H1 (cell line): Measurements from ENCODE around the gene FAM221B. TPM values are rescaled to one million over a fixed set of nuclear protein-coding genes. Genes with fewer than 3 reads are reported as not detected.
A peak's percentile ranks its signal among the peaks of the same experiment; 100 is the strongest.

Source experiments
- CTCF ChIA-PET: fragments of 300-600 bp; sonication (Branson Sonifier 250); formaldehyde crosslinking; loops from one replicate; lab custom pipeline; 2021; ENCODE audit not compliant: partially characterized antibody; lab: Charles Lee
- POLR2A ChIA-PET: fragments of 300-600 bp; sonication (Branson Sonifier 250); formaldehyde crosslinking; loops from one replicate; lab custom pipeline; 2021; ENCODE audit warnings: inconsistent platforms; ENCODE audit not compliant: partially characterized antibody; lab: Charles Lee
- DNase-seq, 2 experiments: peaks; one replicate each; pipeline versions ENCODE4 v3.0.0 to v3.0.0-alpha.2; 2010 to 2022; ENCODE audit warnings: low spot score in 2 of 2, low read depth in 1 of 2, mixed read lengths in 1 of 2
- FAIRE-seq: peaks from 2 replicates; lab custom pipeline; 2011; peaks lifted over from hg19 to GRCh38; lab: Jason Lieb, UNC
- H2AFZ ChIP-seq: 2 replicates; pipeline ENCODE4 v1.8.1; 2012; ENCODE audit warnings: low read length, inconsistent platforms
- H2AK5ac ChIP-seq: 2 replicates; pipeline ENCODE4 v1.6.1; 2013; ENCODE audit warnings: low read depth, low read length
- H2BK120ac ChIP-seq: replicated peaks from 2 replicates; pipeline ENCODE3; 2013; ENCODE audit warnings: low read depth, low read length, inconsistent platforms
- H2BK12ac ChIP-seq: 2 replicates; pipeline ENCODE4 v1.6.1; 2013; ENCODE audit warnings: low read depth, low read length
- H2BK15ac ChIP-seq: 2 replicates; pipeline ENCODE4 v1.6.1; 2013; ENCODE audit warnings: low read length
- H2BK20ac ChIP-seq: 2 replicates; pipeline ENCODE4 v1.6.1; 2013; ENCODE audit warnings: low read length
- H2BK5ac ChIP-seq: 2 replicates; pipeline ENCODE4 v1.6.1; 2013; ENCODE audit warnings: low read depth, low read length
- H3K14ac ChIP-seq: 2 replicates; pipeline ENCODE4 v1.6.1; 2013; ENCODE audit warnings: inconsistent platforms; ENCODE audit not compliant: insufficient read length
- H3K18ac ChIP-seq: 2 replicates; pipeline ENCODE4 v1.6.1; 2013; ENCODE audit warnings: low read length; ENCODE audit errors: extremely low read depth
- H3K23ac ChIP-seq: 2 replicates; pipeline ENCODE4 v1.6.1; 2013; ENCODE audit warnings: inconsistent platforms; ENCODE audit not compliant: insufficient read length
- H3K23me2 ChIP-seq: 2 replicates; pipeline ENCODE4 v1.6.1; 2013; ENCODE audit warnings: low read depth, low read length
- H3K27ac ChIP-seq: 2 replicates; pipeline ENCODE4 v1.6.1; 2011; ENCODE audit warnings: low read depth, low read length, inconsistent platforms
- H3K27me3 ChIP-seq, 4 experiments: replicated peaks in 1 of 4; 1 replicate in 1 of 4; 2 replicates in 3 of 4; pipeline versions ENCODE4 v1.6.1 to v1.8.1; 2011 to 2013; ENCODE audit warnings: low read length in 3 of 4, mild to moderate bottlenecking in 3 of 4, inconsistent platforms in 2 of 4, mixed read lengths in 2 of 4, moderate library complexity in 1 of 4; ENCODE audit not compliant: control insufficient read depth in 3 of 4, insufficient read depth in 3 of 4; ENCODE audit errors: extremely low read depth in 1 of 4
- H3K36me3 ChIP-seq, 4 experiments: 2 replicates each; pipeline versions ENCODE4 v1.6.1 to v1.8.1; 2011 to 2013; ENCODE audit warnings: mild to moderate bottlenecking in 4 of 4, low read length in 3 of 4, moderate library complexity in 2 of 4, control low read depth in 1 of 4, inconsistent platforms in 1 of 4; ENCODE audit not compliant: insufficient read depth in 4 of 4, control insufficient read depth in 2 of 4
- H3K4ac ChIP-seq: replicated peaks from 2 replicates; pipeline ENCODE3; 2013; ENCODE audit warnings: low read length, low read depth, mixed read lengths, inconsistent platforms; ENCODE audit not compliant: insufficient read length
- H3K4me1 ChIP-seq, 4 experiments: replicated peaks in 1 of 4; 1 replicate in 1 of 4; 2 replicates in 3 of 4; pipeline versions ENCODE4 v1.6.1 to v1.8.1; 2011 to 2013; ENCODE audit warnings: low read length in 3 of 4, inconsistent platforms in 2 of 4, mixed read lengths in 1 of 4; ENCODE audit not compliant: insufficient read depth in 4 of 4, control insufficient read depth in 3 of 4
- H3K4me2 ChIP-seq, 2 experiments: 2 replicates each; pipeline versions ENCODE4 v1.6.1 to v1.8.1; 2011 to 2013; ENCODE audit warnings: low read depth in 2 of 2, low read length in 2 of 2, control low read depth in 1 of 2, inconsistent platforms in 1 of 2, mild to moderate bottlenecking in 1 of 2; ENCODE audit not compliant: insufficient read depth in 1 of 2
- H3K4me3 ChIP-seq, 4 experiments: fragments of 200-600, 300-600 bp in 1 of 4; sonication (generic), shearing (Covaris generic), sonication (Bioruptor Twin) in 1 of 4; 2 replicates each; pipeline versions ENCODE4 v1.5.1 to v1.8.1; 2011 to 2016; ENCODE audit warnings: low read length in 4 of 4, low read depth in 3 of 4, control low read depth in 2 of 4, inconsistent platforms in 2 of 4, mild to moderate bottlenecking in 2 of 4, mixed read lengths in 1 of 4, moderate library complexity in 1 of 4; ENCODE audit not compliant: insufficient read depth in 2 of 4; ENCODE audit errors: extremely low read depth in 1 of 4
- H3K56ac ChIP-seq: replicated peaks from 2 replicates; pipeline ENCODE3; 2013; ENCODE audit warnings: low read depth, mild to moderate bottlenecking, mixed read lengths, low read length, inconsistent platforms; ENCODE audit not compliant: insufficient read length
- H3K79me1 ChIP-seq: 2 replicates; pipeline ENCODE4 v1.6.1; 2013; ENCODE audit warnings: low read depth, low read length, control low read depth
- H3K79me2 ChIP-seq, 2 experiments: 2 replicates each; pipeline versions ENCODE4 v1.6.1 to v1.8.1; 2012 to 2013; ENCODE audit warnings: low read length in 2 of 2, mild to moderate bottlenecking in 2 of 2, inconsistent platforms in 1 of 2; ENCODE audit not compliant: insufficient read depth in 2 of 2, control insufficient read depth in 1 of 2
- H3K9ac ChIP-seq, 4 experiments: replicated peaks in 1 of 4; 1 replicate in 1 of 4; 2 replicates in 3 of 4; pipeline versions ENCODE4 v1.6.1 to v1.8.1; 2011 to 2013; ENCODE audit warnings: low read depth in 3 of 4, low read length in 3 of 4, control low read depth in 2 of 4, mild to moderate bottlenecking in 2 of 4, moderate library complexity in 2 of 4, inconsistent platforms in 1 of 4; ENCODE audit errors: extremely low read depth in 1 of 4
- H3K9me3 ChIP-seq, 2 experiments: 2 replicates each; pipeline versions ENCODE4 v1.6.1 to v1.8.1; 2012 to 2013; ENCODE audit warnings: mild to moderate bottlenecking in 2 of 2, moderate library complexity in 2 of 2, control low read depth in 1 of 2, inconsistent platforms in 1 of 2, low read depth in 1 of 2, low read length in 1 of 2, mixed read lengths in 1 of 2; ENCODE audit not compliant: insufficient read depth in 2 of 2
- H4K20me1 ChIP-seq, 2 experiments: replicated peaks in 1 of 2; 2 replicates each; pipeline versions ENCODE3 to v1.8.1; 2011 to 2013; ENCODE audit warnings: inconsistent platforms in 2 of 2, low read length in 2 of 2, mild to moderate bottlenecking in 1 of 2; ENCODE audit not compliant: insufficient read depth in 2 of 2, control insufficient read depth in 1 of 2
- H4K5ac ChIP-seq: 2 replicates; pipeline ENCODE4 v1.6.1; 2013; ENCODE audit warnings: low read length, low read depth, mixed read lengths, inconsistent platforms; ENCODE audit not compliant: insufficient read length
- H4K8ac ChIP-seq: 2 replicates; pipeline ENCODE4 v1.8.0; 2013; ENCODE audit warnings: mild to moderate bottlenecking, moderate library complexity, low read length, inconsistent platforms; ENCODE audit not compliant: insufficient read depth; ENCODE audit errors: extremely low read depth
- H4K91ac ChIP-seq: replicated peaks from 2 replicates; pipeline ENCODE3; 2013; ENCODE audit warnings: low read length, mixed read lengths, inconsistent platforms; ENCODE audit not compliant: insufficient read length
- ASH2L ChIP-seq: fragments of 200-600, 300-600 bp; sonication (generic); IDR thresholded peaks from one replicate; pipeline ENCODE4 v1.7.1; 2017; ENCODE audit warnings: low read length
- CTBP2 ChIP-seq: IDR thresholded peaks from 2 replicates; pipeline ENCODE4 v1.7.0; 2011; ENCODE audit warnings: borderline replicate concordance, mild to moderate bottlenecking, moderate library complexity, mixed read lengths, low read length; ENCODE audit not compliant: insufficient read depth, insufficient read length
- NRF1 ChIP-seq: IDR thresholded peaks from 2 replicates; pipeline ENCODE4 v1.6.1; 2011; ENCODE audit warnings: mild to moderate bottlenecking, low read depth, low read length, improper control_type of control experiment
- RAD21 ChIP-seq, 2 experiments: IDR thresholded peaks in 1 of 2; conservative IDR thresholded peaks in 1 of 2; 2 replicates each; pipeline ENCODE4 v1.6.1; 2011; ENCODE audit warnings: low read depth in 2 of 2, low read length in 2 of 2, improper control_type of control experiment in 1 of 2, inconsistent platforms in 1 of 2, mild to moderate bottlenecking in 1 of 2, moderate library complexity in 1 of 2
- SP4 ChIP-seq: IDR thresholded peaks from 2 replicates; pipeline ENCODE4 v1.6.1; 2012; ENCODE audit warnings: low read length, inconsistent platforms
- SUZ12 ChIP-seq: fragments of 200-600 bp; sonication (generic); IDR thresholded peaks from 2 replicates; pipeline ENCODE4 v1.6.1; 2012; ENCODE audit warnings: mild to moderate bottlenecking, inconsistent platforms, low read length, moderate library complexity, mixed read lengths
- WGBS, 2 experiments: shearing (Covaris generic) in 1 of 2; methylation state at CpG; one replicate each; pipeline versions ENCODE4 v1.1.6 to v1.1.7; 2013 to 2015; ENCODE audit warnings: low lambda C conversion rate in 2 of 2, mixed read lengths in 2 of 2, inconsistent platforms in 1 of 2, low coverage in 1 of 2, missing lambda C conversion rate in 1 of 2; ENCODE audit not compliant: insufficient replicate concordance in 2 of 2, insufficient coverage in 1 of 2, insufficient read length in 1 of 2; ENCODE audit errors: extremely low coverage in 1 of 2, missing lambda C conversion rate in 1 of 2; 5-methylcytosine and 5-hydroxymethylcytosine counted together
- polyA plus RNA-seq, 7 experiments: library from polyadenylated mRNA; depleted of rRNA in 3 of 7; stranded (reverse) in 5 of 7; unstranded in 2 of 7; fragments of >200 nt in 5 of 7; fragments of 200-250 nt in 2 of 7; gene quantifications; 1 replicate in 5 of 7; 2 replicates in 1 of 7; 4 replicates in 1 of 7; pipeline versions ENCODE4 v1.2.1 to v1.2.3, GENCODE V29; 2011 to 2013; ENCODE audit warnings: missing spikeins in 2 of 7, mixed read lengths in 2 of 7
- total RNA-seq: library from RNA; stranded (reverse); fragmentation: NEBNext Ultra II Directional; extraction: Animal tissue kit (Norgen Biotek cat#: 25700); gene quantifications from 2 replicates; pipeline ENCODE4 v1.2.1, GENCODE V29; 2021

FAM221B gene
- total and polyA plus RNA-seq, 2 of the 8 experiments (the other 6 are each of a cell fraction or from before 2014, with no cell fraction given), result not detected

GRCh38 chr9:35792826-35793225 lies 35.7 kb downstream of the FAM221B start:
- POLR2A ChIA-PET, result interaction anchor here (0.7 to 3.9 kb wide), 6 partner anchors 11 to 57 kb away, joined by 3 to 38 read pairs (median 4); partner anchors contain the start of genes HINT2 and SPAG8
- Histone ChIP-seq H3K4me2 (no peak overlapping the region; a peak in 1 of 4 replicates), H3K79me1 (no peaks in the 10 kb centered on the region), H3K14ac (no peak overlapping the region), H4K91ac (no peak overlapping the region), H2AK5ac (0 out of 2 replicates have a peak overlapping the region, but pooled peaks have one; percentile 65), H2BK120ac (no peak overlapping the region), H3K27ac (no peak overlapping the region), H3K4me3 (no peak overlapping the region), H3K9me3 (no peaks in the 10 kb centered on the region), H2BK5ac (no peak overlapping the region), H3K4me1 (peaks cover 5 to 13% (median 7%) of the 10 kb centered on the region in 4 experiments; a peak in 6 of 7 replicates), H3K36me3 (no peaks in the 10 kb centered on the region), H4K8ac (no peak overlapping the region), H2BK20ac (no peak overlapping the region), H3K9ac (no peak overlapping the region), H3K18ac (no peak overlapping the region), H2BK15ac (0 out of 2 replicates have a peak overlapping the region, but pooled peaks have one; percentile 16), H2AFZ (no peak overlapping the region), H3K23me2 (peaks cover 5% of the 10 kb centered on the region; the same call in 1 of the 2 replicates), H3K79me2 (no peaks in the 10 kb centered on the region), H3K27me3 (peaks cover 0 to 10% (median 0%) of the 10 kb centered on the region in 4 experiments; a peak in 4 of 7 replicates), H3K4ac (no peak overlapping the region), H3K23ac (no peak overlapping the region), H4K20me1 (no peaks in the 10 kb centered on the region), H3K56ac (no peak overlapping the region), H2BK12ac (0 out of 2 replicates have a peak overlapping the region, but pooled peaks have one; percentile 50), H4K5ac (no peak overlapping the region)
- no peak for FAIRE-seq
- no peak for TF ChIP-seq RAD21 (IDR thresholded peaks at IDR 0.05 in 1 of 2, conservative IDR thresholded peaks at IDR 0.05 in 1 of 2; ENCODE audit: low read depth in 2 of 2, low read length in 2 of 2)
- TF ChIP-seq ASH2L, result no peak
- no peak for TF ChIP-seq NRF1
- TF ChIP-seq CTBP2, result no peak
- TF ChIP-seq SP4, result no peak
- TF ChIP-seq SUZ12, result no peak
- CTCF ChIA-PET, result interaction anchor here (0.7 to 2.6 kb wide), 11 partner anchors 15 to 136 kb away, joined by 3 to 26 read pairs (median 3); partner anchors contain the start of genes HINT2 and SPAG8
- 87% methylated on average over 14 of the region's 14 CpGs; no CpG with 5 or more reads in 1 of the 2 experiments for WGBS, 2 experiments
- DNase-seq, result no peak
